KMS-11 (cell line): Measurements from ENCODE around the gene LCT.

ENCODE experiments used
- H2AFZ ChIP-seq: fragments of 200-600 bp; sonication (generic); 2 replicates; pipeline ENCODE4 v1.6.1; 2016; ENCODE audit warnings: antibody characterized with exemption, mixed run types, low read depth
- H3K27ac ChIP-seq: fragments of 200-600 bp; sonication (generic); 2 replicates; pipeline ENCODE4 v1.6.1; 2016; ENCODE audit warnings: mild to moderate bottlenecking, mixed run types
- H3K27me3 ChIP-seq: fragments of 200-600 bp; sonication (generic); 2 replicates; pipeline ENCODE4 v1.6.1; 2017; ENCODE audit warnings: mild to moderate bottlenecking, low read depth, mixed run types, moderate library complexity; ENCODE audit not compliant: insufficient read depth
- H3K36me3 ChIP-seq: fragments of 200-600 bp; sonication (generic); 2 replicates; pipeline ENCODE4 v1.6.1; 2017; ENCODE audit warnings: mild to moderate bottlenecking, mixed run types; ENCODE audit not compliant: insufficient read depth
- H3K4me1 ChIP-seq: fragments of 200-600 bp; sonication (generic); 2 replicates; pipeline ENCODE4 v1.6.1; 2016; ENCODE audit warnings: mild to moderate bottlenecking, low read depth, mixed run types; ENCODE audit not compliant: poor library complexity, severe bottlenecking
- H3K4me2 ChIP-seq: fragments of 200-600 bp; sonication (generic); 2 replicates; pipeline ENCODE4 v1.7.0; 2016; ENCODE audit warnings: mild to moderate bottlenecking, mixed run types
- H3K4me3 ChIP-seq: fragments of 200-600 bp; sonication (generic); IDR thresholded peaks from 2 replicates; pipeline ENCODE4 v1.6.1; 2017; ENCODE audit warnings: low read depth, low read length, mixed read lengths; ENCODE audit not compliant: insufficient read depth
- H3K79me2 ChIP-seq: fragments of 200-600 bp; sonication (generic); 2 replicates; pipeline ENCODE4 v1.6.1; 2016; ENCODE audit warnings: low read depth, mixed run types; ENCODE audit not compliant: insufficient read depth
- H3K9ac ChIP-seq: fragments of 200-600 bp; sonication (generic); 2 replicates; pipeline ENCODE4 v1.6.1; 2016; ENCODE audit warnings: mild to moderate bottlenecking, mixed run types
- H4K20me1 ChIP-seq: fragments of 200-600 bp; sonication (generic); 2 replicates; pipeline ENCODE4 v1.6.1; 2016; ENCODE audit warnings: mild to moderate bottlenecking, mixed run types; ENCODE audit not compliant: insufficient read depth
- TF ChIP-seq, protein P1 (sequence below): fragments of 200-600 bp; sonication (generic); conservative IDR thresholded peaks from 2 replicates; pipeline ENCODE4 v1.6.1; 2017; ENCODE audit warnings: low read depth, mild to moderate bottlenecking, antibody characterized with exemption, low read length, moderate library complexity, mixed read lengths

The LCT gene

GRCh38 chr2:135799738-135800137 is 37.2 kb downstream of the LCT start:
- Histone ChIP-seq H3K27me3 (no peaks in the 10 kb centered on the region), H3K4me1 (no peaks in the 10 kb centered on the region), H3K4me3 (no peak overlapping the region), H3K36me3 (no peaks in the 10 kb centered on the region), H3K9ac (no peak overlapping the region), H3K79me2 (no peaks in the 10 kb centered on the region), H4K20me1 (no peaks in the 10 kb centered on the region), H2AFZ (no peak overlapping the region), H3K4me2 (no peak overlapping the region), H3K27ac (no peak overlapping the region)
- TF ChIP-seq, protein P1, sequence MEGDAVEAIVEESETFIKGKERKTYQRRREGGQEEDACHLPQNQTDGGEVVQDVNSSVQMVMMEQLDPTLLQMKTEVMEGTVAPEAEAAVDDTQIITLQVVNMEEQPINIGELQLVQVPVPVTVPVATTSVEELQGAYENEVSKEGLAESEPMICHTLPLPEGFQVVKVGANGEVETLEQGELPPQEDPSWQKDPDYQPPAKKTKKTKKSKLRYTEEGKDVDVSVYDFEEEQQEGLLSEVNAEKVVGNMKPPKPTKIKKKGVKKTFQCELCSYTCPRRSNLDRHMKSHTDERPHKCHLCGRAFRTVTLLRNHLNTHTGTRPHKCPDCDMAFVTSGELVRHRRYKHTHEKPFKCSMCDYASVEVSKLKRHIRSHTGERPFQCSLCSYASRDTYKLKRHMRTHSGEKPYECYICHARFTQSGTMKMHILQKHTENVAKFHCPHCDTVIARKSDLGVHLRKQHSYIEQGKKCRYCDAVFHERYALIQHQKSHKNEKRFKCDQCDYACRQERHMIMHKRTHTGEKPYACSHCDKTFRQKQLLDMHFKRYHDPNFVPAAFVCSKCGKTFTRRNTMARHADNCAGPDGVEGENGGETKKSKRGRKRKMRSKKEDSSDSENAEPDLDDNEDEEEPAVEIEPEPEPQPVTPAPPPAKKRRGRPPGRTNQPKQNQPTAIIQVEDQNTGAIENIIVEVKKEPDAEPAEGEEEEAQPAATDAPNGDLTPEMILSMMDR, result no peak

- Histone ChIP-seq H3K36me3 (no peaks in the 10 kb centered on the region), H3K4me2 (no peak overlapping the region), H3K27me3 (no peaks in the 10 kb centered on the region), H2AFZ (no peak overlapping the region), H3K4me1 (no peaks in the 10 kb centered on the region), H4K20me1 (no peaks in the 10 kb centered on the region), H3K4me3 (no peak overlapping the region), H3K79me2 (no peaks in the 10 kb centered on the region), H3K9ac (no peak overlapping the region), H3K27ac (no peak overlapping the region)
- TF ChIP-seq, protein P1, result no peak
Observed at GRCh38 chr2:135798762-135799161, 38.2 kb downstream of the LCT start.

GRCh38 chr2:135798275-135798705 is 38.7 kb downstream of the LCT start:
- no peak overlapping the region for H3K27ac ChIP-seq

GRCh38 chr2:135797497-135798274 is 39.3 kb downstream of the LCT start:
- no peaks in the 10 kb centered on the region for H3K79me2 ChIP-seq
- no peak overlapping the region for H3K9ac ChIP-seq
- H3K36me3 ChIP-seq, result no peaks in the 10 kb centered on the region
- H4K20me1 ChIP-seq, result no peaks in the 10 kb centered on the region
- no peaks in the 10 kb centered on the region for H3K27me3 ChIP-seq
- no peak overlapping the region for H3K4me2 ChIP-seq
- TF ChIP-seq, protein P1, result peak; percentile 83
- no peaks in the 10 kb centered on the region for H3K4me1 ChIP-seq
- H3K27ac ChIP-seq, result no peak overlapping the region
- peak overlapping the region; percentile 36; the same call in 1 of the 2 replicates for H2AFZ ChIP-seq
- no peak overlapping the region for H3K4me3 ChIP-seq

More at GRCh38 chr2:135798275-135798705, 38.7 kb downstream of the LCT start:
- no peak overlapping the region for H3K4me3 ChIP-seq
- no peaks in the 10 kb centered on the region for H3K27me3 ChIP-seq
- no peak overlapping the region for H3K9ac ChIP-seq
- no peaks in the 10 kb centered on the region for H3K4me1 ChIP-seq
- TF ChIP-seq, protein P1, result no peak
- H4K20me1 ChIP-seq, result no peaks in the 10 kb centered on the region
- H2AFZ ChIP-seq, result no peak overlapping the region
- no peak overlapping the region for H3K4me2 ChIP-seq
- H3K36me3 ChIP-seq, result no peaks in the 10 kb centered on the region
- no peaks in the 10 kb centered on the region for H3K79me2 ChIP-seq
